Embryonic facial prominence (tissue), 1 donor: ENCODE data around the gene RAB1A.
A peak's percentile ranks its signal among the peaks of the same experiment; 100 is the strongest.

Experiments
- DNase-seq: peaks from one replicate; pipeline ENCODE4 v3.0.0-alpha.2; 2016; ENCODE audit errors: extremely low spot score

The RAB1A gene

DNA sequence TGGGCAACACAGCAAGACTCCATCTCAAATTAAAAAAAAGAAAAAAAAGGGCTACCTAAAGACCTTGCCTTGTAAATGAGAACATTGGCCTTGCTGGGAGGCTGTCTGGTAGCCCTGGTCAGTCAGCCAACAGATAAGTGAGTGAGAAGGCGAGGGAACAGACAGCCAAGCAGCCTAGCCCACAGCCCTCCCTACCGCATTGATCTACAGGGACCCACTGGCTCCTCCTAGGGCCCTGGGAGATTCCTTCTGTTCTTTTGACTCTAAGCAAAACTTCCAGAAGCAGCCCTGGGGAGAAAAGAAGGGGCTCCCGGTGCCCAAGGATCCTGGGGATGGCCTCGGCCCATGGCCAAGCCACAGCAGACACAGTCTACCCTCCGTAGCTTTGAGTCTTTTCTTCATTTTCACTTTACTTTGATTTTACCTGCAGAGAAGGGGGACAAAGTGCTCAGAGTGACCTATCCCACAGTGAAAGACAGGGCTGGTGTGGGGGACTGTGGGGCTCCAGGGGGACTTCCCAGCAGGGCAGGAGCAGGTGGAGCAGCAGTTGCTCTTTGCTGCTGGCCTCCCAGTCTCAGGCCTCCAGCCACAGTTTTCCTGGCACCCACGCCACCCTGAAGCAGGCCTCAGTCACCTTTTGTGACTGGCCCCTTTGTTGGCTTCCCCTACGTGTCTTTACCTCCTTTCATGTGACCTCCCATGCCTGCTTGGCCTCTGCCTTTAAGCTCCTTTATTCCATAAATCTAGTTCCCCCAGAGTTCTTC lies 68.6 kb downstream of the RAB1A start:
- no peak for DNase-seq

DNA sequence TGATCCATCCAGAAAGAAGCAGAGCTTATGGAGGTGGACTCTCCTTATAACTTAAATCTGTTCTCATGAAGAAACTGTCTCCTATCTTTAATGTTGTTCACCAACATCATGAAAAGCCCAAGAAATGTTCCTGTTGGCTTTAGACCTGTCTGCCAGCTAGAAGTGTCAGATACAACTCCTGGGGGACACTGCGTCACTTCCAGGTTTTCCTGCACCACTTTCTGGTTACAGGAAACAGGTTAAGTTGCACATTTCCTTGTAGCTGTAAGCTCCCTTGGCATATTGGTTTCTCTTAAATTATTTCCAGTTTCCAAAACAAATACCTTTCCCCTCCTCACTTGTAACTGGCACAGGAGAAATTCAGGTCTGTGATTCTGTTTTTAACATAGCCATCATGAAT lies 70.8 kb downstream of the RAB1A start:
- DNase-seq = no peak

DNA sequence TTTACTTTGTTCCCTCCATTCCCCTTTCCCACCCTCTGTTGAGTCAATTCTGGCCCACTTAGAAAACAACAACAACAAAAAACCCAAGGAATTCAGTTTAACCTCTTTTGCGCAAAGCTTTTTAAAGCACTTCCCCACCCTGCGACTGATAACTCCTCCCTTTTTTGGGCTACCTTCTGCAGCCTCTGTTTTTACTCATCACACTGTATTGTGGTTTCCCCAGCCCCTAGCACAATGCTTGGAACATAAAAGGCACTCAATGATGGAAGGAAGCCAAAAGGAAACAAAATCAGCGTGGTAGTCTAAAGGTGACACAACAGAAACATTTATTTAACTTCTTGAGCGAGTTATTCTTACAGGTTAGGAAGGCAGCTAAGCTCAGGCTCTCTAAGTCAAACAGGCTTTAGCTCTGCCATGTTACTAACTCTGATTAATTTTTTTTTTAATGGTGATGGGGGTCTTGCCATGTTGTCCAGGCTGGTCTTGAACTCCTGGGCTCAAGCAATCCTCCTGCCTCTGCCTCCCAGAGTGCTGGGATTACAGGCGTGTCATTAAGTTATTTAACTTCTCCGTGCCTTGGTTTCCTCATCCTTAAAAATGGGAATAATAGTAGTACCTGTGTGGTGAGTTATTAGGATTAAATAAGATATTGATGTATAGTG lies 72.4 kb downstream of the RAB1A start:
- no peak for DNase-seq

DNA sequence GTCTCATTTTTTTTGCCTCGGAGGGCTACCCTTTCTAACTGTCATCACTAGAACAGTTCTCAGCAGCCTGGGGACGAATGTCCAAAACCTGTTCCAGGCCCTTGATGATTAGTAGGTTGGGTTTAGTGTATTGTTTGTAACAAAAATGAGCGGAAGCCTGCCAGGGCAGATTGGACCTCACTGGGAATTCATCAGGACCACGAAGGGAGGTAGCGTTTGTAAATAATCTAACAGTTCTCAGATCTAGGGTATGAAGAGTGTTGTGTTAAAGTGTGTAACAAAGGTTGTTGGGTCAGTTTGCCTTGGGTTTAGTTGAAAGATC lies 72.9 kb downstream of the RAB1A start:
- no peak for DNase-seq

DNA sequence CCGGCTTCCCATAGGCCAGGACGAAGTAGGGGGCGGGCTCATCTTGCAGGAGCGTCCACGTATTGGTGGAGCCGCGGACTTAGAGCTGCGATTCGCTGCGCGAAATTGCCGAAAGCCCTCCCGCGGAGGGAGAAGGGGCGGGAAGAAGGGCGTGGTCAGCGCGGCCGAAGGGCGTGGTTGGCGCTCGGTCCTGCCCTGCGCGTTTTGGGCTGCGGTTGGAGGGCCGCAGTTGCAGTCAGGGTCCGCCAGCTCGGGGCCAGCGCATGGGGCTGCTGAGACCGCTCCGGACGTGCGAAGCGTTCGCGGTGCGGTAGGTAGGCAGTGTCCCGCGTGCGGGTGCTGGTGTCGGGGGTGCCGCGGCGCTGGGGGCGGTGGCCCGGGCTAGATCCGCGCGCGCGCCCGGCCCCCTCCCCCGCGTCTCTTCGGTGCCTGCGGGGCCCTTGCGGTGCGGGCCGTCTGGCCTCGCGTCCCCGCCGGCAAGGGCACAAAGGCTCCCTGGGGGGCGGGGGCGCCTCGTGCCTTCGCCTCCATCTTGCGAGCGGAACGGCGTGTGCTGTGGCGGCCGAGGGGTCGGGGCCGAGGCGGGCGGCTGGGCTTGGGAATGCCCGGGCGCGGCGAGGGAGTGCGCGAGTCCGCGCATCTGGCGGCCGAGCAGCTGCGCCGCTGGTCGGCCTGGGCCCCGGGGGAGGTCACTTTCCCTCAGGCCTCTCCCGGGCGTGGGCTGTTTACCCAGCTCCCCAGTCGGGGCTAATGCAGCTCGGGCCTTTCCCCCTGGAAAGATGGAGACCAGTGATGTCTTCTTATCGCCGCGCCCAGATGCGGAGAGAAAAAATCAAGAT lies 73.5 kb downstream of the RAB1A start, which contains the start of gene CEP68:
Gene CEP68 (plus strand): TSS at position 202 of the 839 bp plus-strand sequence. CDS start 13,029 bp downstream, outside the sequence.
- DNase-seq = peak; percentile 95

DNA sequence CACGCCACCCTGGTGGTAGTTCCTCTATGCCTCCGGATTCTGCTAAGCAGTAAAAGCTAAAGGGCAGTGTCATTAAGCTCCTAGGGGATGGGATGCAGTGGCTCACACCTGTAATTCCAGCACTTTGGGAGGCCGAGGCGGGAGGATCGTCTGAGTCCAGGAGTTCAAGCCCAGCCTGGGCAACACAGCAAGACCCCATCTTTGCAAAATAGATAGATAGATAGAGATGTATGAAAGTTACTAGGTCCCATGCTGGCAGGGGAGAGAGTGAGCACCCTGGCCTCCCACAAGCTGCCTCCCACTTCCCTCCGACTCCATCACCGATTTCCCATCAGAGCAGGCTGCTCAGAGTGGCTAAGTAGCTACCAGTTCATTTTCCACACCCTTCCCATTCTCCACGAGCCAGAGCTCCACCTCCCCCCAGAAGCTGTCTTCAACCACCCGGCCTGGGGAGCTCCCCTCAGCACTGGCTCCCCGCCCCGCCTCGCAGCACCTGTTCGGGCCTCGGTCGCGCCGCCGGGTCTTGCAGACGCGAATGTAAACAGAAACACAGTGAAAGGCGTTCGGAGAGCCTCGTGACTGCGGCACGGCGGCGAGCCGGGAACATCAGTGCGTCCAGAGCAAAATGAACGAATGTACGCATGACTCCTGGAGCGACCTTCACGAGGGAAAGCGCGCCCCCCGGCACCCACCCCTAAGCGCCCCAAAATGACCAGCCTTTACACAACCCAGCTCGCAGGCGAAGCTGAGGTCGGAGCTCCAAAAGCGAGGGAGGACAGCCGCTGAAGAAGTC lies 74.3 kb downstream of the RAB1A start:
- peak; percentile 17 for DNase-seq

DNA sequence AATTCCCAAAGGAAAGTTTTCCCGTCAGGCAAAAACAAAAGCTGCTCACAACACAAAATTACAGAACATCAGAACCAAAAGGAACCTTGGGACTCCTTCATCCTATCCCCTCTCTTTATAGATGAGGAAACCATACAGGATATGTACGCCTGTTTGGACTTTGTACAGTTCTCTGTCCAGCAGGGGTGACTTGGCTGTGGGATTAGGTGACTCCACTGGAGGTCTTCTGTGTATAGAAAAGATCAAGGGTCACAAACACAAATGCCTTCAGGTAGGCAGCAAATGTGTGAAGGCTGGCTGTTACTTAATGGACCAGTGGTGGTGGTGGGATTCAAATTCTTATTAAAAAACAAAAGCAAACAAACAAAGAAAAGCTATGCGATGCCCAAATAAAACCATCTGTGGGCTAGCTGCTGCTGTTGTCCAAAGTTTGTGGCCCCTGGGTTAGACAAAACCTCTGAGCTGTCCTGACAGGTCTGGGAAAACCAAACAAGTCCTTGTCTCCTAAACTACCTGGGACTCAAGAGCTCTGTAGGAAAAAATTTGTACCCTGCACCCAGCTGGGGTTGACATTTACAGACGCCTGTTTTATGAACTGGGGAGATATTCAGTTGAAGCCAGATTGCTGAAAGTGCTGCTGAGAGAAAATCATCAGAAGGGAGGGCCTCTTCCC lies 75.0 kb downstream of the RAB1A start:
- no peak for DNase-seq

DNA sequence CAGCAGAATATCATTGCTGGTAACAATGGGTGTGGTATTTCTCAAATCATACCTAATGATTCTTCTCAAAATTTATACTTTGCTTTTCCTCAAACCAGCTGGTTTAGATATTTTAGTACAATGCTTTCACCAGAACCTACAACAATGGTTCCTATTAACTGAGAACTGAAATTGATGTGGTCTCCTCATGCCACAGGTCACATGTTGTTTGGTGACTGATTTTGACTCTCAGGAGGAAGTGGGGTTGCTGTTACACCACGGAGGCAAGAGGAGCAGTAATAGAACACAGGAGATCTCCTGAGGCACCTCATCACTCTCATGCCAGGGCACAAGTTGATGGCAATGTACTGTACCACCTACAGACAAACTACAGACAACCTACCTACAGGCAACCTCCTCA lies 76.7 kb downstream of the RAB1A start:
- no peak for DNase-seq

DNA sequence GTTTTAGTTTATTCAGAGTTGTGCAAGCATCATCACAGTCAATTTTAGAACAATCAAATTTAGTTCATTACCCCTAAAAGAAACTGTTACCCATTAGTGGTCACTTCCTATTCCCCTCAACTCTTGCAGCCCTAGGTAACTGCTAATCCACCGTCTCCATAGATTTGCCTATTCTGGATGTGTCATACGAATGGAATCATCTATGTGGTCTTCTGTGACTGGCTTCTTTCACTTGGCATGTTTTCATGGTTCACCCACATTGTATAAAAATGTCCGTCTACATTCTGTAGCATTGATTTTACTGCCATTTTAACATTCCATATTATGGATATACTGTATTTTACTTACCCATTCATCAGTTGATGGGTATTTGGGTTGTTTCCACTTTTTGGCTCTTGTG lies 79.0 kb downstream of the RAB1A start:
- DNase-seq = no peak

DNA sequence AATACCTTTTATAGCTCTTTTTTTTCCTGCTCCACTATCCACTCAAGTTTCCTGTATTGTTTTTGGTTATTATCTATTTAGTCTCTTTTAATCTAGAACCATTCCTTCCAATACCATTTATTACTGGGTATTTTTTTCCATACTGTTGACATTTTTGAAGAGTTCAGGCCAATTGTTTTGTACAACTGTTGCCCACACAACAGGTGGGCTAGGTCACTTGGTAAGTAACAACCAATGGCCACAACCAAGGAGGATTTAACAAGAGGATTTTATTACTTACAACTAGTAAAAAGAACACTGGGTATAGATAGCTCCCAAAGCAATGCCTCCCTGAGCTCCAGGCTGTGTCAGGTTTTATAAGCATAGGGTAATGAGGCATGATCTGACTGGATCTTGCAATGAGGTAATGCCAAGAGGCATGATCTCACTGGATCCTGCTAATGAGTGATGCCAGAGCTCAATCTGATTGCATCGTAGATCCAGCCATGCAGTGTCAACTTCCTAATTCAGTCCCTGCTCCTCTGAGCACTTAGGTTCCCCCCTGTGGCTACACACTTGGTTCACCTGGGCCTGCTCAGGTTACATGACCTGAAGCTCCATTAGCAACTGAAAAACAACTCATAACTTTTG lies 80.8 kb downstream of the RAB1A start:
- no peak for DNase-seq

DNA sequence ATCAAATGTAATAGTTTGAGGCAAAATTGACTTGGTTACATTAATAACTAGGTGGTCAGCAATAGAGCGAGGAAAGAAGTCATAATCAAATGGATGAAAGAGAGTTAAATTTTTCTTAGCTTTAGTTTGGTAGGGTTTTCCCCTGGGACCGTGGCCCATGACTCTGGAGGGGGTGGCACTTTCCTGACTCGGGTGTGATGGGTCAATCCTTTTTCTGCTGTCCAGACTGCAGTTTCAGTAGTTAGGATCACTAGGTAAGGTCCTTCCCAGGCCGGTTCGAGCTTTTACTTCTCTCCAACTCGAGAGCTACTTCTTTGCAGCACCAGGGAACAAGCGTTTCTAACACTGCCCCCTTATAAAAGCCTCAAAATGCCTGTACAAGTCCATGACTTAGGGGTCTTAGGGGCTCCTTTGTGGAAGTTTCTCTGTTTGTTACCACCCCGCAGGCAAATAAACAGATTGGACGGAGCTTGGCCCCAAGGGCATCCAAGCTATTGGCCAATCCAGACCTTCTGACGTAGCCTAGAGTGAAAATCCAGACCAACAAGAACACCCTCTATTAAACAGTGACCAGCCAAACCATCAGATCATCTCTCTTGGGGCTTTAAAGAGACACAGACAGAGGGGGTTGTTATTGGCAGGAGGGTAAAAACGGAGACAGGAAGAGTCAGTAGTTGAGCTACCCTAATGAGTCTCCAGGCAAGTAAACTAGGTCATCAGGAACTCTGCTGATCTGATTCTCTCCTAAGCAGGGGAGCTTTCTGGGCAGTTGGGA lies 83.1 kb downstream of the RAB1A start:
- DNase-seq = no peak

DNA sequence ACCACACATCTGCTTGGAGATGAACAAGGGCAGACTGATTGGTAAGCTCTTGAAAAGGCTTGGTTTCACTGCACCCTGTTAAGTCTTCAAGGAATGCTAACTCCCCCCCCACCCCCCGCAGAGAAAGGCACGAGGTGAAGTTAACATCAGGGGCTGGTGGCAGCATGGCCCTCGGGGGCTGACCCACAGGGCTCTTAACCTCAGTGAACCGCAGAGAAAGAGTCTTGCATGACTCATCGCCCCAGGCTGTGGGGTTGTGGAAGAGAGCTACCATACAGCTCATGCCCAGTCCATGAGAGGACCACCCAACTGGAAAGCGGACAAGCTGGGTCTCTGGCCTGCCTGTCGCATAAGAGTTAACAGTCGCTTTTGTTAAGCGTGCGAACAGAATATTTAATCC lies 84.3 kb downstream of the RAB1A start:
- DNase-seq = no peak

DNA sequence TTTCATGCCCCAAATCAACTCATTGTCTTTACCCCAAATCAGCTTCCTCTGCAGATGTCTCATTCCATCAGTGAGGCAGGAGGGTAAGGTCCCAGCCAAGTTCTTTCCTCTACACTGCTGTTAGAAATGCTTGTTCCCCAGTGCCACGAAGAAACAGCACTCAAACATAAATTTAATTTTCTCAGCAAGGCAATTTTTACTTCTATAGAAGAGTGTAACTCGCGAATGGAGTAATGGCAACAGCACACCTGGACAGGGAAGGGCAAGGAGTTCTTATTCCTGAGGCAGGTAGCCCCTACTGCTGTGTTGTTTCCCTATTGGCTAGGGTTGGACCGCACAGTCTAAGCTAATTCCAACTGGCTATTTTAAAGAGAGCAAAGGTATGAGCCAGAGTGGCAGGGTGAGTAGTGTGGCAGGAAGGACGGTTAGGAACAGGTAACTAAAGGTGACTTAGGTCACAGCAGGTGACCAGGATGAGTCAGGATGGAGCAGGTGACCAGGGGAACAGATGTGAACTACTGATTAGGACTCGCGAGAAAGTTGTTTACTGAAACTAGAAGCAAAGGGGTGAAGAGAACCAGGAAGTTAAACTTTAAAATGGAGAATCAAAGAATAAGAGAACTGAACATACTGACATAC lies 85.7 kb downstream of the RAB1A start:
- no peak for DNase-seq

DNA sequence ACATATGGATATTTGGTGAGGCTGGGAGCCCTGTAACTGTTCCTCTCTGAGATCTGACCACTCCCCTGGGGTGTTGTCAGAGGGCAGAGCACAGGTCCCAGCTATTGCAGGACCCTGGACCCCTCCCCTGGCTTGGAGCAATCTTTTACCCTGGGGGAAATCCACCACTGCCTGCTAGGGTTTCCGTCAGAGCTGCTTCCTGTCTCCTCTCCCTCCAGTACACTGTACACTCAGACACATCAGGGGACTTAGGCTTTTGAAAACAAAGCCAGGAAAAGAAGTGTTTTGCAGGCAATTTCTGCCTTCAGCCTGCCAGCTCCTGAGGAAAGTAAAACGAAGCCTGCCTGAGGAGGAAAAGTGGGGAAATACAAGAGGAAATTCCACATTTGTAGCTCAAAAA lies 86.9 kb downstream of the RAB1A start:
- DNase-seq = no peak

DNA sequence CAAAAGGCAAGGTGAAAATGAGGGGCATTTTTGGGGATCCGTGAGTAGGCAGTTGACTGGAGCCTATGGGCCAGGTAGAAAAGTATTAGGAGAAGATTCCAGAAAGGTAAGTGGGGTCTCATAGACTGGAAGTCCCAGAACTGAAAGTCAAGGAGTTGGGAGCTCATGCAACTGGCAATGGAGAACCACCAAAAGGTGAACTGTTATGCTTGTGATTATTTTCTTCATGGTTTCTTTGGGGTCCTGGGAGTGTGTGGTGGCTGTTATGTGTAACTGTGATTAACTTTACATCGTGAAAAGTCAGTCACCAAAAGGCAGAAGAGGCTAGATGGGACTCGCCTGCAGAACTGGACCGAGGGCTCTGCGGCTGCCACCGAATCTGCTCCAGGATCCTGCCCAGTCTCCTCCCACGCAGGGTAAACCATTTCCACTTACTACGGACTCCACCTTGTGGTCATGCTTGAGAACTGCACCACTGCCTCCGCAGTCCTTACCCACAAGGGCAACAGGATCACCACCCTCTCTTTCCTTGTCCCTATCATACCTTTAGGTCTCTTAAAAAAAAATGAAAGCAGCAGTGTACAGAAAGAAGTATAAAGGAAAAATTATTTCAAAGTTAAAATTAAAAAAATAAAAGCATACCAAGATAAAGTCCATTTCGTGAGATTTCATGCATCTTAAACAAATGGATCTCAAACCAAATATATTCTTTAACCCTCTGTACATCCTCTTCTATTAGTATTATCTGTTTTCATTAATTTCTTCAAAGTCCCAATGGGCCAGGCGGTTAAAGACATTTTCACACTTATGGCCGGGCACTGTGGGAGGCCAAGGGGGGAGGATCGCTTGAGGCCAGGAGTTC lies 89.3 kb downstream of the RAB1A start:
- peak; percentile 66 for DNase-seq

DNA sequence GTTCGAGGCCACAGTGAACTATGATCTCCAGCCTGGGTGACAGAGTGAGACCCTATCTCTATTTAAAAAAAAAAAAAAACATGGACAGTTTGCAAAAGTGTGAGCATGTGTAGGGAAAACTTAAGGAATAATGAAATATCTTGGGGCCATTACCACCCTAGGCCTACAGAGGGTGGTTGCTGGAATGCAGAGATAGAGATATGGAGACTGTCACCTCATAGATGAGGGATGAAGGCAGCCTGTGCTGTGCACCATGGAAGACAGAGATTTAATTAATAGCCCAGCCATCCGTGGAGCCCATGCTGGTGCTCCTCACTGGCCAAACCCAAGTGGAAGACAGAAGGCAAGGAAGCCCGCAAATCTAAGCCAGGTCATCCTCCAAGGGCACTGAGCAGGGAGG lies 90.3 kb downstream of the RAB1A start:
- DNase-seq = no peak

DNA sequence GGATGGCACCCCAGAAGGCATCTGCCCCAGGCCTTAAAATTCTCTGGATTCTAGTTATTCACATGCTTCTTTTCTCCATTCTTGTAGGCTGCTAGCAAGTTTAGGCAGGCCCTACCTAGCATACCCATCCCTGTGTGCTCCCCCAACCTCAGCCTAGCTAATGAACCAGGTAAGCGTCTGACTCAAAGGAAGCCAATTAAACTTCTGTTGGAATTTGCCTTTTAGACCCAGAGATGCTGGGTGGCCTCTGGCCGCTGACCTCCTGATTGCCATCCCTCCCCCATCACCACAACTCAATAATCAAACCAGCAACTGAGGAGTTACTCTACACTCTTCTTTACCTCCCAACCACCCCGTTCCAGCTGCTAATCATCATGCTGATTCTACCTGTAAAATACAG lies 92.7 kb downstream of the RAB1A start:
- DNase-seq = no peak
